Brain pericyte (primary cell): ENCODE data around the gene FSIP1.

ENCODE experiments used
- DNase-seq: peaks from one replicate; pipeline ENCODE4 v3.0.0-alpha.2; 2012; ENCODE audit warnings: low read depth, low spot score

FSIP1 gene

DNA sequence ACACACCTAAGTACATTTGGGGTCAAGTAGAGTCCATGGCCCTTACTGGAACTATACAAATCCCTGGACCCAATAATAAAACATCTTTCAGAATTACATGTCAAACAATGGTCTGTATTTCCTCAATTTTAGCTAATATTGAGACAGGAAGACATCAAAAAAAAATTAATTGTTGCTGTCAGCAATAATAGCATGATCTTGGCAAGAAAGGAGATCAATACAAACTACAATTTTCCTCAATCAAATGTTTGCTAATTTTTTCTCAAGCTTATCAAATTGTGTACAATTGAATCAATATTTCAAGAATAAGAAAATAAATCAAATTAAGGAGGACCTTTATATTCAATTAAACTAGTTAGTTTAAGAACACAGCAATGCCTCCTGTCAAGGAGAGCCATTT is 62.6 kb downstream of the FSIP1 start:
- DNase-seq, result no peak

DNA sequence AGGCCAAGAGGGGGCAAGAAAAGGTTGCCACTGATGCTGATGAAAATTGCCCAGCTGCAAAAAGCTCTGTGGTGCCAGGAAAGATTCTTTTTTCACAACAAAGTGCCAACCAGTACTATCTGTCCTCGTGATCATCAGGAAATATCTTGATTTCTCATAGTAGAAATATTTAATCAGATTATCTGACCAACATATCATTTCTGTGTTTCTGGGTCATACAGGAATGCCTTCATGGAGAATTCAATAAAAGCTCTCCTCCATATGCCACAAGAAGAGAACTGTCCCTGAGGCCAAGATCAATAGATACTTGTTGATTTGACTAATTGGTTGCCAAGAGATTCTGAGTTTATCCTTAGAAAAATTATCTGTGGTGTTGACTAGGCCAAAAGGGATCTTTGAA is 63.5 kb downstream of the FSIP1 start:
- no peak for DNase-seq

DNA sequence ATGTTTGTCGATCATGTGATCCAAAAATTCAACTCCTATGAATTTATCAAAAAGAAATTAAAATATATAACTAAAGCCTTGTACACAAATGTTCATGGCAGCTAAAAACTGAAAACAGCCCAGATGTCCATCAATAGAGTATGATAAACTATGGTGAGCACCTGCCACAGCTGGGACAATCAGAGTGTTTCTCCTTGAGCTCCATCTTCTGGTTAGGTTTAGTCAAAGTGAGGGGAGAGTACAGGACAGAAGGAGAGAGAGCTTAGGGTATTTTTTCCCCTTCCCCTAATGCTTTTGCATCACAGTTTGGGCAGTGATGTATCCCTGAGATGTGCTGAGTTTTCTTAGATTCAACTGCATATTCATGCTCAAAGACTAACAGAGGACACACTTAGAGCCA is 65.5 kb downstream of the FSIP1 start:
- no peak for DNase-seq

DNA sequence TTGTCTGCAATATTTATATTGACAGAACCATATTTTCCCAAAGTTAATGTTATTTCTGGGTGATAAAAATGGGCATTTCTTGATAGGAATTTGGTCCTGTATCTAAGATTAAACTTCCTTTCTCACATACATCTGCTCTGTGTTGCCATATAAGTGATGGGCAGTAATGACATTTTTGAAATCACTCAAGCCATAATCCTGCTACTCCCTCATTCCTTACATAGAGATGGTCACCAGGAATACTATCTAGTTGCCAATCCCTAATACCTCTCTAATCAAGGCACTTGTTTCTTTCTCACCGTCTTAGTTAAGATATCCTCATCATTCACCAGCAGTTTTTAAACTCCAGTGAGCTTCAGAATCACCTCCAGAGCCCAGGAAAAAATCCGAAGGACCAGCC is 68.4 kb downstream of the FSIP1 start:
- DNase-seq, result no peak

DNA sequence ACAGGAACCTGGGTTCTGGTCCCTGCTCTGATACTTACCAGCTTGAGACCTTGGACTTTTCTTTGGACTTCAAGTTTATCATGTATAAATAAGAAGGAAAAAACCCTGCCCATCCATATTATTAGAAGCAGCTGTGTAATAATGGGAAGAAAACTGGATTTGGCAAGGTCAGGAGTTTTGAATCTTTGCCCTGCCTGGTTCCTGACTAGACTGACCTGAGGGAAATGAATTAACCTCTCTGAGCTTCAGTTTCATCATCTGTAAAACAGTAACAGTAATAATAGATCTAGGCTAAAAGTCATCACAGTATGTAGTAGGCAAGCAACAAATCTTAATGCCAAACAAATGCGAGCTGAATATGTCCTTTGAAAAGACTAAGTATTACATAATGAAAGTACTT is 68.8 kb downstream of the FSIP1 start:
- DNase-seq, result no peak

DNA sequence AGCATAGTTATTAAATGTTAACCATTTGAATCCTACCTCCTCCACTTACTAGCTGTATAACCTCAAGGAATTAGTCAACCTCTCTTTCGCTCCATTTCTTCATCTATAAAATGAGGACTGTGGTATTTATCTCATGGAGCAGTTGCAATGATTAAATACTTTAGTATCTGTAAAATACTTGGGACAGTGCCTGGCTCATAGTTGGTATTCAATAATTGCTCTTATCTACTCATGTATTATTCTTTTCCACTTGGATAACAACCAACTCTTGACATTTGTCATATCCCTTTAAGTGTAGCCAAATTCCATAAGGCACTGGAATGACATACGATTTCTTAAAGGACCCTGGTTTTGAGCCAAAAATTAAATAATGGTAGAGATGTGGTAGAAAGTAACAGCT is 72.0 kb downstream of the FSIP1 start:
- DNase-seq, result no peak

DNA sequence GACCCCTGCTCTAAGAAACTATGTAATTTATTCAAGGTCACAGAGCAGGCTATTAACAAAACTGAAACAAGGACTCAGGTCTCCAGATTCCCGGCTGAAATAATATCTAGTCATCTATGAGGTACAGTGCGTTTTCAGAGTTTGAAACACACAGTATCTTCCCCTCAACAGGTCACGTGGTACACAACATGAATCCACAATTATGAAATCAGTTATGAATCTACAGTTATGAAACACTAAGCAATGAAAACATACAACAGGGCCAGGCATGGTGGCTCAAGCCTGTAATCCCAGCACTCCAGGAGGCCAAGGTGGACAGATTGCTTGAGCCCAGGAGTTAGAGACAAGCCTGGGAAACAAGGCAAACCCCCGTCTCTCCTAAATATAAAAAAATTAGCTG is 72.7 kb downstream of the FSIP1 start:
- no peak for DNase-seq

DNA sequence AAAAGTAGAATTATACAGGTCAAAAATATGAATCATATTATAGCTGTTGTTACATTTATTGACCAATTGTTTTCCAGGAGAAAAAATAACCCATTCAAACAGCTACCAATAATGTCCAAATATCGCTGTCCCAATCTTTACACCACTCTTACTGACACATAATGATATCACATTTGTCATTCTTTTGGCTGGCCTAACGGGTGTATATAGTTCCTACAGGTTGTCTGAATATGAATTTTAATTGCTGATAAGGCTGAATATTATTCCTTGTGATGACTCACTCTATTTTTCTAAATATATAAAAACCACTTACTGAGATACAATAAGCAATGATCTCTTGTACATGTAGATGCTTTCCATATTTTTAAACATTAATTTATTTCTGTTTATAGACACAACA is 76.4 kb downstream of the FSIP1 start:
- no peak for DNase-seq

DNA sequence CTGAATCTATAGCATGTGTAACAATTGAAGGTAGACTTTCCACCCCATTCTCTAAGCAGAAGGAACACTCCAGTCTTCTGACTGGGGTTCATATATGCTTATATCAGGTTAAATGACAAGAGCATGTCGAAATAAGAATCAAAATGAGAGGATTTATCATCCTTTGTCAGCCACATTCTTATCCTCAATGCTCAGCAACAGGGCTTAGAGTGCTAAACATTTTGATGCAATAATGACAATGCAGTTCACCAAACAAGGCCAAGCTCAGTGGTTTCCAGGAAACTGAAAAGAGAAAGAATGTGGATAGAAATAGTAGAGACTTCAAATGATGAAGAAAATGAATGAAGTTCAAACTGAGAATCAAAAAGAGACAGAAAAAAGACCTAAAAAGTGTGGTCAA is 78.0 kb downstream of the FSIP1 start:
- no peak for DNase-seq

DNA sequence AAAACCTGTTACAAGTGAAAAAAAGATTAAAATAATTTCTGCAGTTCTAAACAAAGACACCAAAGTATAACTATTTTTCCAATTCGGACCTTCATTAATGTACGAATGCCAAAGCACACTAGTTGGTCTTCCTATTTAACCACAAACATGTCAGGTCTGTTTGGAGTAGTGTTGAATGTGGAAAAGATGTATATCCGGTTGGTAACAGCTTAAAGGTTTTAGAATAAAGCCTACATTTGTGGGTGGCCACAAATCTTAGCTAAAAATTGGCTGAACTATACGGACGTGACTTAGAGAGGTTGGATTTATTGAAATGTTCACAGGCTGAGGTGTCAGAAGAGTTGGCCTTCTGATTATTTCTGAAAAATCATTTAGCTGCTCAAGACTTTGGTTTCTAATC is 78.4 kb downstream of the FSIP1 start:
- DNase-seq, result no peak

DNA sequence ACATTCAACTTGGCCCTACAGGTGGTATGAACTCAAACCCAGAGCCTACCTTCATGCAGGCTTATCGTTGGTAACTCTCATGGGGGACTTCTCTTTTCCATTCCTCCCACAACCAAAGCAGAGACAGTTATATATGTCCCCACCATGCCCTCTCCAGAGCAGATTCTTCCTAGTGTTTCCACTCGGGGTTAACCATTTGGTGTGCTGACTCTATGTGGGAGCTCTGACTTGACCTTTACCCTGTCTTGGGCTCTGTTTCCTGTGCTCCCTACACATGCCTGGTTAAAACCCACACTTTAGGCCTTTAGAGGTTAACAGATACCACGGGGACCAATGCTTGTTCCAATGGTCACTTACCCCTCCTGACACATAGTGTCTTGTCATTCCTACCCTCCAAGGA is 80.7 kb downstream of the FSIP1 start:
- no peak for DNase-seq

DNA sequence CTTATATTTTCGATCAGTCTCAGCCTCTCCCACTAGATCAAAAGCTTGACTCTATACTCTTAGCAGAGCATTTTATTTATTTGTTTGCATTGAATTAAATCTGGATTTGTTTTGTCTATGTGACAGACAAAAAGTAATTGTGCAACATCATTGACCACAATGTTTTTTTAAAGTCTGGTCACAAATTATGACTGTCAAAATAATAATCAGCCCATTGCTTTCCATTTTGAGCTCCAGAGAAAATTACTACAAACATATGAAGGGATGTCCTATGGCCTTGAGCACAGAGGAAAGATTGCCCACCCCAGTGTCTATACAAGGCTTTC is 82.3 kb downstream of the FSIP1 start:
- DNase-seq, result no peak

DNA sequence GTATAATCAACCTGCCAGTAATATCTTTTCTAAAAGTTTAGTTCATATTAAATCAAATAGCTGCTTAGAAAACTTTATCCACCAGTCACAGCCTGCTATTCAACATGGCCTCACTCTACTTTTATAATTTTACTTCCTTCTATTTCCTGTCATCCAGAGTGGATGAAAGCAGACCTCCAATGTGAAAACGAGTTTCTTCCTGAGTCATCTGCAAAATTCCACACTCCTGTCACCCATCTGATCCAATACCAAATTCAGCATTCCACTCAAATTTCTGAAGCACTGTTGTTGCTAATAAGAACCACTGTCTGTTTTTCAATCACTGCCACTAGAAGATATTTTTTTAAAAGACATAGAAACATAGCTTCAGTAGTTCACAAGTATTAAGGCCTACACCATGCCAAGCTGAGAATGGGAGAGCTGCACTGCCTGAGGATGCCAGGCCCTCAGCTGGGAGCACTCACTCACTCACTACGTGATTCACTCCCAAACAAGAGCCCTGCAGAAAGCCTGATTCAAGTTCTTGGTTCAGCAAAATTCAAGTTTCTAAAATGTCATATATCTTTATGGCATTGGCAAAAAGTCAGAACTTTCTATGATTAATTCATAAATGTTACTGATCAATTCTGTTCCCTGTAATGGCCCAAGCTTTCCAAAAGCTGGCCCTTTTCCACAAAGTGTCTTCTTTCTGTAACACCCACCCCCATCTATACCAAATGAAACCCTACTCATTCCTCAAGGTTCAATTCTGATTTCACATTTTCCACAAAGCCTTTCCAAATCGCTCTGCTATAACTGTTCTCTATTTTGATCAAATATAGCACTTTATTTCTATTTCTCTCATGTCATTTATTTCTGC is 82.9 kb downstream of the FSIP1 start:
- no peak for DNase-seq

DNA sequence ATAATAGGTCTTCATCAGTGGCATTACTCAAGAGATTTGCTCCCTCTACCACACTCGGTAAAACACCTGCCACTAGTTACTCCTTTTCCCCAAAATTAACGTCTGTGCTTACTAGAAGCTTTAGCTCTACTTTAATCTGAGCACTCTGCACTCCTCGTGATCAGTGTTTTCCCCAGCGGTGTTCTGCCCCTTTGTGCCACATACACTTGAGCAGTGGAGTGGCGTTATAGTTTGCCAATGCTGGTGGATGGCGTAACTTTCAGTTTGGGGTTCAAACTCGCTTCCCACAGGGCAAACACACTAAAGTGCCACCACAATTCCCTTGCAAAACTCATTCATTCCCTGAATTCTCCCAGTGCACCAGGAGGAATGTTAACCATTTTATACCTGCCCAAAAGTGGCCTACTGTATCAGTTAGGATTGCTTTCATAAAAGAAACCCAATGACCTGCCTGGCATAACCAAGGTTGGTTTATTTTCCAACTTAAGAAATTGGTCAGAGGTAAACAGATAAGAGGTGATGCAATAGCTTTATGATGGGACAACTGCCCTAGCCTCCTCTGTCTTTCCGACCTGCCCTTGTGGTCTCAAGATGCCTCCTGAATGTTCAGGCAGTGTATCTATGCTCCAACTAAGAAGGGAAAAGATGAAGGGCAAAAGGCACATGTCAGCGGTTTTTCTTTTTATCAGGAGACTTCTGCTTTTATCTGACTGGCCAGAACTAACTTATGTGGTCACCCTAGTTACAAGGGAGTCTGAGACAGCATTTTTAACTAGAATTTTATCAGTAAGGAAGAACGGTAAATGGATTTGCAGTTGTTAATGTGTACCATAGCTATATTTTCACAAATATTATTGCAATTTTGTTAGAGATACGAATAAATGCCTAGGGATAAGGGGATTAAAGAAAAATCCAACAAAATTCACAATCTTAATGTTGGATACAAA is 83.9 kb downstream of the FSIP1 start:
- DNase-seq, result no peak

DNA sequence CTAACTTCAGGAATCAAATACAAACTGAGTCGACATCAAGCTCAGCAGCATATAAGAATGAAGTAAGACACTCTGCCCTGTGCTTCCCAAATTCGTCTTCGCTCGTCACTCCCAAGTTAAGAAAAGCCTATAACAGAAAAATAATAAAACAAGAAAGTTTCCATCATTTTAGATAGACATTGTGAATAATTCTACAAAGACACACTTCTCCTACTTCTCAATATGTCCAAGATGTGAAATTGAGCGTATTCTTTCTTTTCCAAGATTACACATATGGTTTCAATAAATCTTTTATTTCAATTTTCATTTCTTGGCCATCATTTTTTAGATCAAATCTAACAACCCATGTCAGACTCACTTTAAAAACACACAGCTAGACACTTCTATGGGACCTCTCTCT is 85.1 kb downstream of the FSIP1 start:
- DNase-seq, result no peak

DNA sequence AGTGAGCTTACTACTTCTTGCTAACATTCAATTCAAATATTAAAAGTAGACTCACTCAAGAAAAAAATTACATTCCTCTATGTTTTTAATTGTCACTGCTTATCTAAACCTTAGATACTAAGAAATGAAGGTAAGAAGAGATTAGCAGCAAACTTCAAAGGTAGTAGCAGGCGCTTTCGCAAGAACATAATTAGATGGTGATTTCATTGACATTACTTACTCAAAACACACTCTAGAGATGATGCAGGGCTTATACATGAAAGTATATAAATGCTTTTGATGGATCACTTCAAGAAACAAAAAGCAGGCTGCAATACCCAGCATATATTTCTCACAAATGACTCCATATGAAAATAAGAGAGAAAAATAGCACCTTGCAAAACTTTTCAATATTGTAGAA is 86.8 kb downstream of the FSIP1 start:
- no peak for DNase-seq

DNA sequence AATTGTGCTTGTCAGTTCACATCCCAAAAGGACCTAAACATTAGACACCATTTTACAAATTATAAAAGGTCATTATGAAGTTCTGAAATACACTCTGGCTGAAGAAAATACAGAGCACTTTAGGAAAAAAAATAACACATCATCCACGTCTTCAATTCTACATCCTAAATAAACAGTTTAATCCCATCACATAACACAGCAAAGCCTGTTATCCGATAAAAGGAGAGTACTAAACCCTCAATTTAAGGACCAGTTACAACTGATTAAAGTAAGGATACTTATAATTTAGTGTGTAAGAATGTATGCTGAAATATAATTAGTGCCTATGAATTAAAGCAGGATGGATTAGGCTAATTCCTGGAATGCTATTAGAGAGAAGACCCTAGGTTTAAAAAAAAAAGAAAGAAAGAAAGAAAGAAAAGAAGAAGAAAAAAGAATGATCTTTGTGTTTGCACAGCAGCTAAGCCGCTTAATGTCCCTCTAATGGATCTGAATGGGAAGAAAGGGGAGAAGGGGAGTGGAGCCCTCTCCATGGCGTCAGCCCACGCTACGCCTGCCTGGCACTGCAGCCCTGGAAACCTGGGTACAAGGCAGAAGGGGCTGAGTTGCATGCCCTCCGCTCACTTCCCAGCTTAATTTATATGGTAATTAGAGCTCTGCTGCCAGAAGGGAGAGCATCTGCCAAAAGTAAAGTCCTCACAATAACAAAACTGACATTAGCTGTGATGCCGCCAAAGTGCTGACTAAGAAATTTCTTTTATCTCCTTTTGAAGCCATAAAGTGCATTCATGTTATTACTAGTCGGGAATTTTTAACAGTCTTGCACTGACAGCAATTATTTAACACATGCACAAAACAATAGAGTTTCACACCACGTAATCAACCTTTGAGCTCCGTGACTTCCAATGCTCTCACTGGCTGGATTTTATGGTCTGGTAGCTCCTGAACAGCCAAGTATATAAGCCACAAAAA is 90.0 kb downstream of the FSIP1 start:
- no peak for DNase-seq

DNA sequence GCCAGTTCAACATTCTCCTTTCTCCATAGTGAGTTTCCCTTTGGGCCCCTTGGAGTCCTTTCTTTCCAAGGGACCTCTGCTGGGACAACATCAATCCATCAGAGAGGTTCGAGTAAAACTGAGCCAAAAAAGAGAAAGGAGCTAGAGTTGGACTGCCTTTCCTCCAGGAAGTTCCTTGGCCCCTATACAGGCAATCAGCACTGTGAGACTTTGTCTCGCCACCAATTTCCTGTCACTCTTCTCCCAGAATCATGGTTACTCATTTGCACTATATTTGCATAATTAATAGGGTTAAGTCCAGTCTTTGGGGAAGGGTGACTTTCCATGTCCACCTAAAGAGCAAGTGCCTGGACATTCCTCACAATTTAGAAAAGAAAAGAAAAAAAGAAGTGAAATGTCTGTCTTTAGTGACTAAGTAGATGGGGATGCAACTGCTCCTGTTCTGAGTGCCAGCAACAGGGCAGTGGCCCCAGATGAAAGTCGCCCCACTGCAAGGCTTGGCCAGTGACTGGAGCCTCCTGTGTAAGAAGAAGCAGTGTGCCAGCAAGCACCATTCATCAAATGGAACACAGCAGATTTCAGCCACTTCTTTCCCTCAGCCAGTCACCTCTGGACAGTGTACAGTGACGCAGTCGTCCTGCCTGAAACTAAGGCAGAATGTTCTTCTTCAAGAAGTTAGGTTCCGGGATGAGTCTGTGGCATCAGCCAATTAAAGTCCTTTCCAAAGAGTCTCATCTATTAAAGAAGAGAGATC is 91.6 kb downstream of the FSIP1 start:
- DNase-seq, result no peak

DNA sequence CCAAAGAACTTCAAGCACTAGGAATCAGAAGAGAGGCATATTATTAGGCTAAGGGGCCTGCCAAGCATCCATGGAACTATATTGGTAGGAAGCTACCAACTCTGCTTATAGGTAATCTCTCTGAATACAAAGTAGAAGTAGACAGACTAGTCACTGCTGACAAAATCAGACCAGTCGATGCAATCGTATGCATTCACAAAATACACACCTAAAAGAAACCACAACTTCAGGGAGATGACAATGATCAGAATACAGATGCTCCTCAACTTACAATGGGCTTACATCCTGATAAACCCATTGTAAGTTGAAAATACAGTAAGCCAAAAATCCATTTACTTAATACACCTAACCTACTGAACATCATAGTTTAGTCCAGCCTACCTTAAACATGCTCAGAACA is 94.7 kb downstream of the FSIP1 start:
- no peak for DNase-seq

DNA sequence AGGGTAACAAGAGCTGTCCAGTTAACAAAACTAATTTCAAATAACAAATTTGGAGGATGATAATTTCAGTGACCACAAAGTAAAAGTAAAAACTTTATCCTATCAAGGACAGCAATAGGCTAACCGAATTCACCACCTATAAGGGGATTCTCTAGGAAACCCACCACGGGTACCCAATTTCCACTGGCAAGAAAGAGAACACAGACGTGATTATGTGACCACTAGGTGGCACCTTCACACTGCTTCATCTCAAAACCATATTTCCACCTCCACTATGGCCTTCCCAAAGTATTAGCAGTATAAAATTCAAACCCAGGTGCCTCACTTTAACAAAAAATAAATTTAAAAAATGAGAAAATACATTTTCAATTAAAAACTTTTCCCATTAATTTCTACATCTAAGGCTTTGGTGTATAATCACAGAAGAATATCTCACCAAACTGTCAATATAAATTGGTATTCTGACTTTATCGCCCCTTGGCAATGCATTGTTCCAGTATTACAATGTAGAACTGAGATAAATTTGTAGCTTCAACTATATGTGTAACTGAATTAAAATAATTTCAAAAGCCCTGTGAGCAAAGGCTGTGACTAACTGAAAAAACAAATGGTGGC is 96.5 kb downstream of the FSIP1 start:
- DNase-seq, result no peak

DNA sequence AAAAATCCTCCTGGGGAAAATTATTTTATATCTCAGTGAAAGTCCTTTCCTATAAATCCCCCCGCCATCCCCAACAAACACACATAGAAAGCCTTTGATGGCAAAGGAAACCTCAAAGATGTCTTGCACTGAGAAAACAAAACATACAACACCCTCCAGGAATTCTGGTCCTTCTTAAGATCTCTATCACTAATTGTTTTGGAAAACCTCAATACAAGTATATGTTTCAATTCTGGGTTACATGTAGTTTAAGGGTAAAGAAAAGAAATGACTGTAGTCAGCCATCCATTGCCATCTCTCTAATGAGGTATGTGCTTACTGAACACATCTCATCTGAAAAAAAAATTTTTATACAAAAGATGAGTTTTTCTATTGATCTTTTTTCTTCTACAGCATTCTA is 97.3 kb downstream of the FSIP1 start:
- no peak for DNase-seq
